Calu3 (cell line): Measurements from ENCODE around the gene CD274. TPM values are rescaled to one million over a fixed set of nuclear protein-coding genes. Genes with fewer than 3 reads are reported as not detected.

ENCODE experiments used
- BruUV-seq: library from RNA; stranded (reverse); fragments of 400-500 nt; replicated peaks from 2 replicates; lab custom pipeline; 2021; lab: Mats Ljungman, UMichigan
- CTCF ChIA-PET: fragments of 300-600 bp; sonication (Branson Sonifier 250); formaldehyde crosslinking; loops from one replicate; lab custom pipeline; 2022; ENCODE audit warnings: antibody characterized with exemption; lab: Charles Lee
- DNase-seq: peaks from one replicate; pipeline ENCODE4 v3.0.0; 2022
- H3K27ac Mint-ChIP-seq: one replicate; pipeline ENCODE4 v1.8.0; 2022; ENCODE audit warnings: mixed read lengths; ENCODE audit not compliant: unreplicated experiment
- H3K27me3 Mint-ChIP-seq: one replicate; pipeline ENCODE4 v1.8.0; 2022; ENCODE audit warnings: mixed read lengths; ENCODE audit not compliant: unreplicated experiment
- H3K36me3 Mint-ChIP-seq: one replicate; pipeline ENCODE4 v1.8.0; 2022; ENCODE audit warnings: mild to moderate bottlenecking, moderate library complexity, mixed read lengths; ENCODE audit not compliant: insufficient read depth, unreplicated experiment
- H3K4me1 Mint-ChIP-seq: one replicate; pipeline ENCODE4 v1.8.0; 2022; ENCODE audit warnings: mild to moderate bottlenecking, low read depth, mixed read lengths; ENCODE audit not compliant: unreplicated experiment
- H3K4me3 Mint-ChIP-seq: one replicate; pipeline ENCODE4 v1.8.0; 2022; ENCODE audit warnings: mild to moderate bottlenecking, low read depth, moderate library complexity, mixed read lengths; ENCODE audit not compliant: unreplicated experiment
- H3K9me3 Mint-ChIP-seq: one replicate; pipeline ENCODE4 v1.8.0; 2022; ENCODE audit warnings: low read depth, mixed read lengths; ENCODE audit not compliant: unreplicated experiment
- CTCF ChIP-seq: fragments of 200-600 bp; IDR thresholded peaks from one replicate; pipeline ENCODE4 v1.8.0; 2022; ENCODE audit warnings: antibody characterized with exemption; ENCODE audit not compliant: unreplicated experiment
- intact Hi-C: fragments of 100-400 bp; cut with micrococcal nuclease; formaldehyde crosslinking; loops from one replicate; pipeline ENCODE4 v1.10.0; 2022; ENCODE audit not compliant: unreplicated experiment
- total RNA-seq: library from RNA; stranded (reverse); gene quantifications from 2 replicates; pipeline ENCODE4 v1.2.3, GENCODE V29; 2022

The CD274 gene
- total RNA-seq, 1 experiment from 2014 or later = 1.9 TPM

GRCh38 chr9:5486988-5487387 lies 36.6 kb downstream of the CD274 start:
- CTCF ChIA-PET = no interaction called here
- intact Hi-C loops = no loop called here
- TF ChIP-seq CTCF = no peak
- Mint-ChIP-seq H3K4me1 (no peaks in the 10 kb centered on the region), H3K27me3 (peaks cover 8% of the 10 kb centered on the region), H3K36me3 (no peaks in the 10 kb centered on the region), H3K9me3 (no peaks in the 10 kb centered on the region), H3K27ac (no peak overlapping the region), H3K4me3 (no peak overlapping the region)
- BruUV-seq = no TSS peak
- DNase-seq = no peak

- no peak for DNase-seq
- peaks cover 8% of the 10 kb centered on the region for H3K27me3 Mint-ChIP-seq
- peaks cover 5% of the 10 kb centered on the region for H3K4me1 Mint-ChIP-seq
- no peaks in the 10 kb centered on the region for H3K9me3 Mint-ChIP-seq
- CTCF ChIA-PET = no interaction called here
- no peaks in the 10 kb centered on the region for H3K36me3 Mint-ChIP-seq
- no peak for TF ChIP-seq CTCF
- no TSS peak for BruUV-seq
- no peak overlapping the region for H3K4me3 Mint-ChIP-seq
- H3K27ac Mint-ChIP-seq = no peak overlapping the region
- intact Hi-C loops = no loop called here
Measured at GRCh38 chr9:5488221-5489008, 38.1 kb downstream of the CD274 start.

- no TSS peak for BruUV-seq
- peaks cover 8% of the 10 kb centered on the region for H3K27me3 Mint-ChIP-seq
- CTCF ChIA-PET = no interaction called here
- no peaks in the 10 kb centered on the region for H3K9me3 Mint-ChIP-seq
- no peaks in the 10 kb centered on the region for H3K36me3 Mint-ChIP-seq
- DNase-seq = no peak
- H3K27ac Mint-ChIP-seq = no peak overlapping the region
- TF ChIP-seq CTCF = no peak
- peaks cover 9% of the 10 kb centered on the region for H3K4me1 Mint-ChIP-seq
- intact Hi-C loops = no loop called here
- no peak overlapping the region for H3K4me3 Mint-ChIP-seq
Measured at GRCh38 chr9:5489630-5490490, 39.5 kb downstream of the CD274 start.

- CTCF ChIA-PET = interaction anchor here (0.6 to 0.7 kb wide), 2 partner anchors 37 to 1073 kb away, joined by 3 to 11 read pairs; no protein-coding TSS in a partner anchor
- H3K36me3 Mint-ChIP-seq = no peaks in the 10 kb centered on the region
- BruUV-seq = no TSS peak
- DNase-seq = no peak
- no peak overlapping the region for H3K27ac Mint-ChIP-seq
- TF ChIP-seq CTCF = no peak
- H3K27me3 Mint-ChIP-seq = peaks cover 6% of the 10 kb centered on the region
- no peak overlapping the region for H3K4me3 Mint-ChIP-seq
- peaks cover 9% of the 10 kb centered on the region for H3K4me1 Mint-ChIP-seq
- no peaks in the 10 kb centered on the region for H3K9me3 Mint-ChIP-seq
- intact Hi-C loops = no loop called here
Measured at GRCh38 chr9:5492965-5493678, 42.8 kb downstream of the CD274 start.
